ENCODE results near the gene PPM1A. TPM values are rescaled to one million over a fixed set of nuclear protein-coding genes. Genes with fewer than 3 reads are reported as not detected.

PPM1A gene
- total RNA-seq, 1 donor from 2014 or later, result 38.0 TPM

DNA sequence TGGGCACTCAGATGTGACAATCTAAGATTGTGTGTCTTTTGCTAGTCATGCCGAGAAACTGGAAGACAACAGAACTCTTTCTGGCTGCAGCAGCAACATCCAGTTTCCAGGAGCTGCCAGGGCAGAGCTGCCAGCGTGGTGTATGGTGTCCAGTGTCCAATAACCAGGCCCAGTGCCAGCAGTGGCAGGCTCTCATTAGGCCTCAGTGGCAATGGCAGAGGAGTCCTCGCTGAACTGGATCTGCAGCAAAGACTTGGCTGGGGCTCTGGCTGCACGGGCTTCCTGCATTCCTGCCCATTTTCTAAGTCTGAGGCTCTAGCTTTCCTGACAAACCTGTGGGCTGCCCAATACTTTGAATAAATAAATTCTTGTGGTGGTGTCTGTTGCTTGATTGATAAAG, 26.2 kb upstream of the PPM1A start:
- no peak for DNase-seq (ENCODE audit: low spot score)
- Mint-ChIP-seq H3K4me3 (ENCODE audit: unreplicated experiment) (no peak overlapping the region), H3K4me1 (ENCODE audit: unreplicated experiment) (no peaks in the 10 kb centered on the region), H3K27me3 (ENCODE audit: unreplicated experiment) (peaks cover 2% of the 10 kb centered on the region), H3K27ac (ENCODE audit: unreplicated experiment) (no peak overlapping the region), H3K36me3 (ENCODE audit: low read depth, unreplicated experiment) (no peaks in the 10 kb centered on the region), H3K9me3 (ENCODE audit: unreplicated experiment) (no peaks in the 10 kb centered on the region)
- TF ChIP-seq, protein P1, sequence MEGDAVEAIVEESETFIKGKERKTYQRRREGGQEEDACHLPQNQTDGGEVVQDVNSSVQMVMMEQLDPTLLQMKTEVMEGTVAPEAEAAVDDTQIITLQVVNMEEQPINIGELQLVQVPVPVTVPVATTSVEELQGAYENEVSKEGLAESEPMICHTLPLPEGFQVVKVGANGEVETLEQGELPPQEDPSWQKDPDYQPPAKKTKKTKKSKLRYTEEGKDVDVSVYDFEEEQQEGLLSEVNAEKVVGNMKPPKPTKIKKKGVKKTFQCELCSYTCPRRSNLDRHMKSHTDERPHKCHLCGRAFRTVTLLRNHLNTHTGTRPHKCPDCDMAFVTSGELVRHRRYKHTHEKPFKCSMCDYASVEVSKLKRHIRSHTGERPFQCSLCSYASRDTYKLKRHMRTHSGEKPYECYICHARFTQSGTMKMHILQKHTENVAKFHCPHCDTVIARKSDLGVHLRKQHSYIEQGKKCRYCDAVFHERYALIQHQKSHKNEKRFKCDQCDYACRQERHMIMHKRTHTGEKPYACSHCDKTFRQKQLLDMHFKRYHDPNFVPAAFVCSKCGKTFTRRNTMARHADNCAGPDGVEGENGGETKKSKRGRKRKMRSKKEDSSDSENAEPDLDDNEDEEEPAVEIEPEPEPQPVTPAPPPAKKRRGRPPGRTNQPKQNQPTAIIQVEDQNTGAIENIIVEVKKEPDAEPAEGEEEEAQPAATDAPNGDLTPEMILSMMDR (IDR thresholded peaks at IDR 0.05; ENCODE audit: unreplicated experiment), result no peak

DNA sequence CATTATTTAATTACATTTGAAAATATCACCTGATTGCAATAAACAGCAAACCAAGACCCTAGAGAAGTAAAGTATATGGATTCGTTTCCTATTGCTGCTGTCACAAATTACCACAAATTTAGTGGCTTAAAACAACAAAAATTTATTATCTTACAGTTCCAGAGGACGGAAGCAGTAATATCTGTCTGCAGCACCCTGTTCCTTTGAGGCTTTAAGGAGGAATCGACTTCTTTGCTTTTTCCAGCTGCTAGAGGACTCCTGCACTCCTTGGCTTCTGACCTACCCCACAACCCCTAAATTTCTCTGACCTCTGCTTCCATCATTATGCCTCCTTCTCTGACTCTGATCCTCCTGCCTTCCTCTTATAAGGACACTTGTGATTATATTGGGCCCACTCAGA, 23.8 kb upstream of the PPM1A start:
- H3K36me3 Mint-ChIP-seq (ENCODE audit: low read depth, unreplicated experiment), result no peaks in the 10 kb centered on the region
- H3K4me1 Mint-ChIP-seq (ENCODE audit: unreplicated experiment), result no peaks in the 10 kb centered on the region
- H3K27me3 Mint-ChIP-seq (ENCODE audit: unreplicated experiment), result peaks cover 2% of the 10 kb centered on the region
- no peak for DNase-seq (ENCODE audit: low spot score)
- no peaks in the 10 kb centered on the region for H3K9me3 Mint-ChIP-seq (ENCODE audit: unreplicated experiment)
- H3K4me3 Mint-ChIP-seq (ENCODE audit: unreplicated experiment), result no peak overlapping the region
- TF ChIP-seq, protein P1 (IDR thresholded peaks at IDR 0.05; ENCODE audit: unreplicated experiment), result no peak
- H3K27ac Mint-ChIP-seq (ENCODE audit: unreplicated experiment), result no peak overlapping the region

- H3K4me1 Mint-ChIP-seq (ENCODE audit: unreplicated experiment), result no peaks in the 10 kb centered on the region
- TF ChIP-seq, protein P1 (IDR thresholded peaks at IDR 0.05; ENCODE audit: unreplicated experiment), result no peak
- H3K36me3 Mint-ChIP-seq (ENCODE audit: low read depth, unreplicated experiment), result no peaks in the 10 kb centered on the region
- H3K9me3 Mint-ChIP-seq (ENCODE audit: unreplicated experiment), result no peaks in the 10 kb centered on the region
- no peak for DNase-seq (ENCODE audit: low spot score)
- no peak overlapping the region for H3K4me3 Mint-ChIP-seq (ENCODE audit: unreplicated experiment)
- H3K27me3 Mint-ChIP-seq (ENCODE audit: unreplicated experiment), result peaks cover 2% of the 10 kb centered on the region
- H3K27ac Mint-ChIP-seq (ENCODE audit: unreplicated experiment), result no peak overlapping the region
Measured at GRCh38 chr14:60226298-60226697, 22.7 kb upstream of the PPM1A start.

DNA sequence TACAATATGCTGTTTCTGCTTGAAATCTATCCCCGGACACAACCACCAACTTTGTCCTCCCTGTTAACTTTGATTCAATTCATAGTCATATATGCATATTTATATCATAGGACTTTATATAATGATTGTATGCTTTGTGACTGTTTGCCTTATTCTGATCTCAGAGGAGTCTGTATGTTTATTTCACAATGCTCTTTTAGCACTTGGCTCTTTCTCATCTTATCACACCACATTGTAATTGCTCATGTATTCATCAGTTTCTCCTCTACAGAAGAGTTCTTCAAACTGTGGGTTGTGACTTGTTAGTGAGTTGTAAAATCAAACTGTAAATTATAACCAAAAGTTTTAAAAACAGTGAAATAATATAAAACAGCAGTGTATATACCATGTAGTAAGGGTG, 21.7 kb upstream of the PPM1A start:
- Mint-ChIP-seq H3K27ac (ENCODE audit: unreplicated experiment) (no peak overlapping the region), H3K36me3 (ENCODE audit: low read depth, unreplicated experiment) (no peaks in the 10 kb centered on the region), H3K9me3 (ENCODE audit: unreplicated experiment) (no peaks in the 10 kb centered on the region), H3K4me3 (ENCODE audit: unreplicated experiment) (no peak overlapping the region), H3K27me3 (ENCODE audit: unreplicated experiment) (peaks cover 2% of the 10 kb centered on the region), H3K4me1 (ENCODE audit: unreplicated experiment) (no peaks in the 10 kb centered on the region)
- DNase-seq (ENCODE audit: low spot score), result no peak
- TF ChIP-seq, protein P1 (IDR thresholded peaks at IDR 0.05; ENCODE audit: unreplicated experiment), result no peak

GRCh38 chr14:60229614-60230013, 19.4 kb upstream of the PPM1A start:
- peaks cover 2% of the 10 kb centered on the region for H3K27me3 Mint-ChIP-seq (ENCODE audit: unreplicated experiment)
- DNase-seq (ENCODE audit: low spot score), result no peak
- H3K36me3 Mint-ChIP-seq (ENCODE audit: low read depth, unreplicated experiment), result no peaks in the 10 kb centered on the region
- TF ChIP-seq, protein P1 (IDR thresholded peaks at IDR 0.05; ENCODE audit: unreplicated experiment), result no peak
- no peaks in the 10 kb centered on the region for H3K4me1 Mint-ChIP-seq (ENCODE audit: unreplicated experiment)
- H3K9me3 Mint-ChIP-seq (ENCODE audit: unreplicated experiment), result no peaks in the 10 kb centered on the region
- no peak overlapping the region for H3K4me3 Mint-ChIP-seq (ENCODE audit: unreplicated experiment)
- no peak overlapping the region for H3K27ac Mint-ChIP-seq (ENCODE audit: unreplicated experiment)
